HG02798 (cell line): ENCODE data around the gene SCT.

ENCODE experiments used
- ATAC-seq: cut with Tn5 transposase; IDR thresholded peaks from one replicate; pipeline ENCODE4 v1.9.1; 2021; ENCODE audit warnings: mild to moderate bottlenecking; ENCODE audit not compliant: unreplicated experiment, poor library complexity

SCT gene

GRCh38 chr11:645536-645935 is 18.6 kb upstream of the SCT start:
- ATAC-seq = no peak

GRCh38 chr11:643849-644738 is 17.1 kb upstream of the SCT start:
- ATAC-seq = no peak

- no peak for ATAC-seq
Measured at GRCh38 chr11:643366-643765, 16.4 kb upstream of the SCT start.

- ATAC-seq = no peak
Measured at GRCh38 chr11:641806-642370, 14.9 kb upstream of the SCT start.

GRCh38 chr11:640021-640706 is 13.2 kb upstream of the SCT start:
- no peak for ATAC-seq

GRCh38 chr11:639332-639955 is 12.5 kb upstream of the SCT start:
- ATAC-seq = no peak

GRCh38 chr11:638631-639331 is 11.8 kb upstream of the SCT start:
- ATAC-seq = no peak

- ATAC-seq = no peak
Measured at GRCh38 chr11:637593-638521, 10.9 kb upstream of the SCT start.

GRCh38 chr11:637333-637592 is 10.3 kb upstream of the SCT start:
- no peak for ATAC-seq

- no peak for ATAC-seq
Measured at GRCh38 chr11:636511-637332, 9.7 kb upstream of the SCT start, which contains the start of gene DRD4. Gene DRD4, plus strand, starts transcription at chr11:637269. Its CDS starts 36 bp downstream, at chr11:637305.

- no peak for ATAC-seq
Measured at GRCh38 chr11:635945-636510, 9.0 kb upstream of the SCT start.

GRCh38 chr11:630871-631270 is 3.9 kb upstream of the SCT start:
- no peak for ATAC-seq

- ATAC-seq = no peak
Measured at GRCh38 chr11:629237-629583, 2.2 kb upstream of the SCT start.

GRCh38 chr11:628056-628455 is 1.1 kb upstream of the SCT start:
- ATAC-seq = no peak

- no peak for ATAC-seq
Measured at GRCh38 chr11:627308-627576, 261 bp upstream of the SCT start.

GRCh38 chr11:625636-626268 is 1.2 kb downstream of the SCT start:
- no peak for ATAC-seq

- ATAC-seq = no peak
Measured at GRCh38 chr11:624705-625635, 2.0 kb downstream of the SCT start, which contains the start of gene CDHR5. Gene CDHR5, minus strand, starts transcription at chr11:624955. Its CDS starts 53 bp downstream, at chr11:624902.
